ENCODE results near the gene FGGY. TPM values are rescaled to one million over a fixed set of nuclear protein-coding genes. Genes with fewer than 3 reads are reported as not detected.

The FGGY gene
- total RNA-seq, 1 donor from 2014 or later, result 32.5 TPM

DNA sequence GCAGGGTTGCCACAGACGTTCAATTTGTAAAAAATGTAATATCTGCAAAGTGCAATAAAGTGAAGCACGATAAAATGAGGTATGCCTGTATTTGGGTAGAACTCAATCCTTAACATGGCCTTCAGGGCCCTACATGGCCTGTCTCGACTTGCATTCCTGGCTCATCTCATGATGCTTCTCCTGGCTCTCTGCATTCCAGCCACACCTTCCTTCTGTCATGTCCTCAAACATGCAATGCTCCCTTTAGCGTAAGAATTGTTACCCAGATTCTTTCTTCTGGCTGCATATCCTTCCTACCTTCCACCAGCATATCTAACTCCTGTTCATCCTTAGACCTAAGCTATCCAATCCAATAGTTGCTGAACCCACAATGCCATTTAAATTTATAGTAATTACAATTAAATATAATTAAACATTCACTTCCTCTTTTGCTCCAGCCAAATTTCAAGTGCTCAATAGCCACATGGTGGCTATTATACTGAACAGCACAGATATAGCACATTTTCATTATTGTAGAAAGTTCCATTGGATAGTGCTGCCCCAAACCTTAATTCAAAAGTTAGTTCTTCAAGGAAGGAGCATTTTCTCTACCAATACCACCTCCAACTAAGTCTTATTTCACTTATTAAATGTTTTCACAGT is 32.6 kb downstream of the FGGY start:
- H3K4me1 ChIP-seq, result no peaks in the 10 kb centered on the region
- no peaks in the 10 kb centered on the region for H3K9me3 ChIP-seq (ENCODE audit: low read depth)
- H4K20me1 ChIP-seq (ENCODE audit: low read depth), result no peaks in the 10 kb centered on the region
- H2AFZ ChIP-seq (replicated peaks), result no peak overlapping the region
- TF ChIP-seq EZH2 (IDR thresholded peaks at IDR 0.05), result no peak
- TF ChIP-seq EZH2phosphoT487 (IDR thresholded peaks at IDR 0.05), result no peak
- TF ChIP-seq, protein P1, sequence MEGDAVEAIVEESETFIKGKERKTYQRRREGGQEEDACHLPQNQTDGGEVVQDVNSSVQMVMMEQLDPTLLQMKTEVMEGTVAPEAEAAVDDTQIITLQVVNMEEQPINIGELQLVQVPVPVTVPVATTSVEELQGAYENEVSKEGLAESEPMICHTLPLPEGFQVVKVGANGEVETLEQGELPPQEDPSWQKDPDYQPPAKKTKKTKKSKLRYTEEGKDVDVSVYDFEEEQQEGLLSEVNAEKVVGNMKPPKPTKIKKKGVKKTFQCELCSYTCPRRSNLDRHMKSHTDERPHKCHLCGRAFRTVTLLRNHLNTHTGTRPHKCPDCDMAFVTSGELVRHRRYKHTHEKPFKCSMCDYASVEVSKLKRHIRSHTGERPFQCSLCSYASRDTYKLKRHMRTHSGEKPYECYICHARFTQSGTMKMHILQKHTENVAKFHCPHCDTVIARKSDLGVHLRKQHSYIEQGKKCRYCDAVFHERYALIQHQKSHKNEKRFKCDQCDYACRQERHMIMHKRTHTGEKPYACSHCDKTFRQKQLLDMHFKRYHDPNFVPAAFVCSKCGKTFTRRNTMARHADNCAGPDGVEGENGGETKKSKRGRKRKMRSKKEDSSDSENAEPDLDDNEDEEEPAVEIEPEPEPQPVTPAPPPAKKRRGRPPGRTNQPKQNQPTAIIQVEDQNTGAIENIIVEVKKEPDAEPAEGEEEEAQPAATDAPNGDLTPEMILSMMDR (IDR thresholded peaks at IDR 0.05), result no peak
- H3K27me3 ChIP-seq, result no peaks in the 10 kb centered on the region
- no peak for DNase-seq (ENCODE audit: low spot score)
- no peak overlapping the region for H3K4me3 ChIP-seq
- no peak overlapping the region for H3K4me3 Mint-ChIP-seq
- peaks cover 10% of the 10 kb centered on the region for H3K36me3 Mint-ChIP-seq
- H3K4me2 ChIP-seq, result no peak overlapping the region
- no peaks in the 10 kb centered on the region for H3K36me3 ChIP-seq
- no peaks in the 10 kb centered on the region for H3K27me3 Mint-ChIP-seq (ENCODE audit: insufficient read depth, low read depth)
- no peaks in the 10 kb centered on the region for H3K9me3 Mint-ChIP-seq
- no peak overlapping the region for H3K27ac ChIP-seq
- peaks cover 7% of the 10 kb centered on the region for H3K4me1 Mint-ChIP-seq
- no peak overlapping the region for H3K27ac Mint-ChIP-seq
- H3K9ac ChIP-seq, result no peak overlapping the region
- H3K79me2 ChIP-seq (ENCODE audit: low read depth), result no peaks in the 10 kb centered on the region
- no peaks in the 10 kb centered on the region for H3F3A ChIP-seq (ENCODE audit: low read depth)

DNA sequence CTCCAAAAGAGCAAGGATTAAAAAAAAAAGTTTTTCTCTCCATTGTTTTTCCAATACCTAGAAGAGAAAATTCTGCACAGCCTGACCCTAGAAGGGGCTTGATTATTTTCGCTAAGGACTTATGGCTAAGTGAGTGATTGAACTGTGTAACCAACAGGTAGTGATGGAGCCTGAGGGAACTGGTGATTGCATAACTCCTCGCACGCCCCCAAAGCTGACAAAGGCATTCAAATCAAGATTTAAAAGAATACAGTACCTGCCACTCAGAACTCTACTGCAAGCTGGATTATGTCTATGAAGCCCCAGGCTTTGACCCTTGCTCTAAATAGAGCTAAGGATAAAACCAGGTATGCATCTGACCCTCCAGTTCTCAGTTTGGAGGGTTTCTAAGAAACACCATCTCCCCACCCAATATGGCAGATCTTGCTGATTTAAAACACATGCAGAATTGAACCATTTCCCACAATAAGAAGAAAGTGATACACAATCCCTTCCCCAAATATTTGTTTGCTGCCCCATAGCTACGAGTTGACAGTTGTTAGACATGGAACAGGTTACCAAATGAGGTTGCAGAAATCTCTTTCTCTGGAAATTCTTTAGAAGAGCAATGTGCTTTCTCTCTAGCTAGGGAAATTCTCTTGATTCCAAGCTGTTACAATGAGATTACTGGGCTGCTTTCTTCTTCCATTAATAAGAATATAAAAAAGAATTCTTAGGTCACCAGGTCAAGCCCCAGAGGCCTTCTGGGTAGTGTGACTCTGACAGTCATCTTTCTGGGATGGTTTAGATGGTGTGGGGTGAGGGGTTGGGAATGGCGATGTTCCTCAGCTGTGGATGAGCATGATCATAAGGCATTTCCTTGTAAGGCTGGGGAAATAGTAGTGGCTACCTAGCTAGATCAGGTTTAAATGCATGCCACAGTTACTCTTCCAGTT is 35.1 kb downstream of the FGGY start:
- Histone ChIP-seq H3K36me3 (no peaks in the 10 kb centered on the region), H3K4me1 (no peaks in the 10 kb centered on the region), H3K9me3 (ENCODE audit: low read depth) (no peaks in the 10 kb centered on the region), H3K27me3 (no peaks in the 10 kb centered on the region), H3K4me2 (no peak overlapping the region), H3K79me2 (ENCODE audit: low read depth) (no peaks in the 10 kb centered on the region), H2AFZ (replicated peaks) (no peak overlapping the region), H4K20me1 (ENCODE audit: low read depth) (no peaks in the 10 kb centered on the region), H3K27ac (no peak overlapping the region), H3F3A (ENCODE audit: low read depth) (no peaks in the 10 kb centered on the region), H3K4me3 (no peak overlapping the region), H3K9ac (no peak overlapping the region)
- Mint-ChIP-seq H3K27me3 (ENCODE audit: insufficient read depth, low read depth) (no peaks in the 10 kb centered on the region), H3K36me3 (no peaks in the 10 kb centered on the region), H3K9me3 (peaks cover 2% of the 10 kb centered on the region), H3K4me1 (peaks cover 7% of the 10 kb centered on the region), H3K4me3 (no peak overlapping the region), H3K27ac (no peak overlapping the region)
- DNase-seq (ENCODE audit: low spot score), result no peak
- TF ChIP-seq EZH2 (IDR thresholded peaks at IDR 0.05) (no peak), EZH2phosphoT487 (IDR thresholded peaks at IDR 0.05) (no peak)
- TF ChIP-seq, protein P1 (IDR thresholded peaks at IDR 0.05), result no peak

DNA sequence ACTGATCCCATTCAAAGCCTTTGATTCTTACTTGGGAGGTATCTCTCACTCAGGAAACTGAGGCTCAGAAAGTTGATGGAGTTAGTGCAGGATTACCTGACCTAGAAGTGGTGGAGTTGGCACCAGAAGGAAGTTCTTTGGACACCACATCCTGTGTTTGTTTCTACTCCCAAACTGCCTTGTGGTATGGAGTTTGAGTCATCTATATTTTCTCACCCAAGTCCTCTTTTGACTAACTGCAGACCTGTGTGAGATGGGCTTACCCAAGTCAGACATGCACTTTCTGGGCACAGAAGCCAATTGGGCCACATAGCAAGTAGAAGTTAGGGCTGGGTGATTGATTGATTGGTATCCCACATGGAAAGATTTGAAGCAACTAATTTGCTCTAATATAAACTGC is 36.1 kb downstream of the FGGY start:
- H3K27ac Mint-ChIP-seq, result no peak overlapping the region
- no peak overlapping the region for H3K27ac ChIP-seq
- no peaks in the 10 kb centered on the region for H4K20me1 ChIP-seq (ENCODE audit: low read depth)
- no peaks in the 10 kb centered on the region for H3K36me3 ChIP-seq
- no peaks in the 10 kb centered on the region for H3K9me3 ChIP-seq (ENCODE audit: low read depth)
- no peaks in the 10 kb centered on the region for H3K36me3 Mint-ChIP-seq
- H3F3A ChIP-seq (ENCODE audit: low read depth), result no peaks in the 10 kb centered on the region
- no peaks in the 10 kb centered on the region for H3K79me2 ChIP-seq (ENCODE audit: low read depth)
- no peak overlapping the region for H3K4me2 ChIP-seq
- H3K27me3 ChIP-seq, result no peaks in the 10 kb centered on the region
- no peak for DNase-seq (ENCODE audit: low spot score)
- H3K9ac ChIP-seq, result no peak overlapping the region
- H3K4me1 ChIP-seq, result no peaks in the 10 kb centered on the region
- H3K4me3 ChIP-seq, result no peak overlapping the region
- H3K4me3 Mint-ChIP-seq, result no peak overlapping the region
- H3K27me3 Mint-ChIP-seq (ENCODE audit: insufficient read depth, low read depth), result no peaks in the 10 kb centered on the region
- TF ChIP-seq EZH2phosphoT487 (IDR thresholded peaks at IDR 0.05), result no peak
- TF ChIP-seq, protein P1 (IDR thresholded peaks at IDR 0.05), result no peak
- no peak for TF ChIP-seq EZH2 (IDR thresholded peaks at IDR 0.05)
- H3K4me1 Mint-ChIP-seq, result peaks cover 7% of the 10 kb centered on the region
- H2AFZ ChIP-seq (replicated peaks), result no peak overlapping the region
- peaks cover 2% of the 10 kb centered on the region for H3K9me3 Mint-ChIP-seq

Data from neural progenitor cell (in vitro differentiated cells).